ENCODE data around the gene DOK3. TPM values are rescaled to one million over a fixed set of nuclear protein-coding genes. Genes with fewer than 3 reads are reported as not detected.

DOK3 gene
- total and polyA plus RNA-seq, 10 of the 15 experiments (the other 5 are each of a cell fraction or from before 2014, with no cell fraction given) = 6.6 to 107 (median 52.1) TPM

- TF ChIP-seq ZBTB11 (CRISPR knock-in tag; IDR thresholded peaks at IDR 0.05) (no peak), ZNF622 (IDR thresholded peaks at IDR 0.05) (no peak), RELB (IDR thresholded peaks at IDR 0.05; ENCODE audit: low read depth) (peak; percentile 26; the same call in 1 of the 2 replicates), CBX5 (IDR thresholded peaks at IDR 0.05; ENCODE audit: low read depth) (no peak), TCF12 (IDR thresholded peaks at IDR 0.05; ENCODE audit: low read depth, low read length) (peak; percentile 32; the same call in 1 of the 2 replicates), SMARCA5 (IDR thresholded peaks at IDR 0.05) (peak; percentile 90), RELA (IDR thresholded peaks at IDR 0.05; ENCODE audit: borderline replicate concordance, partially characterized antibody) (no peak), STAT3 (IDR thresholded peaks at IDR 0.05; ENCODE audit: low read depth, low read length) (no peak), EED (IDR thresholded peaks at IDR 0.05; ENCODE audit: low read depth) (no peak), CTCF (IDR thresholded peaks at IDR 0.05 in 2 of 3, conservative IDR thresholded peaks at IDR 0.05 in 1 of 3; ENCODE audit: control insufficient read depth in 2 of 3, extremely low read depth in 1 of 3, insufficient read depth in 1 of 3, low read depth in 3 of 3, low read length in 3 of 3) (0 out of 6 replicates have a peak, but pooled peaks of 1 of the 3 experiments have one; percentile 0), IKZF1 (conservative IDR thresholded peaks at IDR 0.05) (peak; percentile 75), JUND (IDR thresholded peaks at IDR 0.05; ENCODE audit: low read depth, low read length) (0 out of 2 replicates have a peak, but pooled peaks have one; percentile 14), BHLHE40 (IDR thresholded peaks at IDR 0.05; ENCODE audit: borderline replicate concordance in 1 of 2, low read depth in 2 of 2, low read length in 1 of 2) (peak in 1 of 2 experiments; percentile 59; a peak in 2 of 4 replicates), SMAD5 (IDR thresholded peaks at IDR 0.05; ENCODE audit: low read depth) (peak; percentile 73; the same call in 1 of the 2 replicates), SP1 (IDR thresholded peaks at IDR 0.05; ENCODE audit: low read depth, low read length) (peak; percentile 85), ZSCAN29 (IDR thresholded peaks at IDR 0.05) (no peak), SRF (IDR thresholded peaks at IDR 0.05; ENCODE audit: low read depth in 2 of 2, low read length in 2 of 2) (no peak), CHD4 (IDR thresholded peaks at IDR 0.05) (0 out of 2 replicates have a peak, but pooled peaks have one; percentile 78), CREM (IDR thresholded peaks at IDR 0.05; ENCODE audit: low read depth) (peak; percentile 31; the same call in 1 of the 2 replicates), GABPA (IDR thresholded peaks at IDR 0.05; ENCODE audit: low read depth) (no peak), HSF1 (IDR thresholded peaks at IDR 0.05; ENCODE audit: low read depth, low read length) (no peak), POLR2AphosphoS5 (IDR thresholded peaks at IDR 0.05; ENCODE audit: low read length) (peak; percentile 95), JUNB (IDR thresholded peaks at IDR 0.05) (no peak)
Measured at GRCh38 chr5:177497292-177498012, 12.2 kb downstream of the DOK3 start, which contains the start of gene PDLIM7 (continued).

Data from GM12878 (cell line).